Fibroblast of skin of left biceps (primary cell): ENCODE results near the gene RGS19.
"Not testable (repeated sequence)": the region's sequence is repeated elsewhere in the genome, so short reads cannot be mapped to it uniquely, and the experiment has no call there.

Experiments used
- DNase-seq, 2 experiments: peaks; one replicate each; pipeline ENCODE4 v3.0.0-alpha.2; 2013; ENCODE audit warnings: low read depth in 2 of 2

Gene RGS19

DNA sequence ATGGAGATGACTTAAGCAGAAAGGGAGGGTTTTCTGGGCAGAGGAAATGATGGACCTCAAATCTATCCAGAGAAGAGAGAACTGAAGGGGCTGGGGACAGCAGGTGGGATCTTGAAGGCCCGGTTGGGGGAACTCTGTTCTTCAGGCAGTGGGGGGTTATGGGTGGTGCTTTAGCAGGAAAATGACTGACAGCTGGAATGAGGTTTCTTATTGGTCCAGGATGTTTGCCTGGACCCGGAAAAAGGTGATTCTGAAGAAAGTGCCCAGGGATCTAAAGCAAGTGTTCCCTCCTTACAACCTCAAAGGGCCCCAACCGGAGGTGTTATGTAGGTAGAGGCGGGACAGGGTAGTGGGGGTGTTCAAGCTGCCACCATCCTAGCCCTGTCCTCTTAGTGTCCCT lies 16.1 kb upstream of the RGS19 start:
- DNase-seq: no peak

DNA sequence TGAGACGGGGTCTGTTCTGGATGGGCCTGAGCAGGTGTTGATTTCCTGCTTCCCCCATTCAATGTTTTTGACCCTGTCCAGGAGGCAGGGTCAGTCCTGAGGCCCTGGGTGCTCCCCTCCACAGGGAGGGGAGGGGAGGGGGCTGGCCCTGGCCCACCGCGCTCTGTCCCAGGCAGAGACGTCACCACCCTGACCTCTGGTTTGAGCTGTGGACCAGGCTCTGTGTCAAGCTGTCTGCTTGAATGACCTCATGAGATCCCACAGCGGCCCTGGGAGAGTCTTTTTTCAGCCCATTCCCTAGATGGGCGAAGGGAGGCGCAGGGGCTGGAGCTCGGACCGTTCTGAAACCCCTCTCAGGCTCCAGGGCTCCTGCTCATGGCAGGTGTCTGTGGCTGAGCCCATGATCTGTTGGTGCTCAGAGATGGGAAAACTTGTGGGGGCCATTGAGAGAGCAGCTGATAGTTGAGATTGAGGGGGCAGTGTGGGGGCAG lies 13.7 kb upstream of the RGS19 start:
- DNase-seq: no peak

DNA sequence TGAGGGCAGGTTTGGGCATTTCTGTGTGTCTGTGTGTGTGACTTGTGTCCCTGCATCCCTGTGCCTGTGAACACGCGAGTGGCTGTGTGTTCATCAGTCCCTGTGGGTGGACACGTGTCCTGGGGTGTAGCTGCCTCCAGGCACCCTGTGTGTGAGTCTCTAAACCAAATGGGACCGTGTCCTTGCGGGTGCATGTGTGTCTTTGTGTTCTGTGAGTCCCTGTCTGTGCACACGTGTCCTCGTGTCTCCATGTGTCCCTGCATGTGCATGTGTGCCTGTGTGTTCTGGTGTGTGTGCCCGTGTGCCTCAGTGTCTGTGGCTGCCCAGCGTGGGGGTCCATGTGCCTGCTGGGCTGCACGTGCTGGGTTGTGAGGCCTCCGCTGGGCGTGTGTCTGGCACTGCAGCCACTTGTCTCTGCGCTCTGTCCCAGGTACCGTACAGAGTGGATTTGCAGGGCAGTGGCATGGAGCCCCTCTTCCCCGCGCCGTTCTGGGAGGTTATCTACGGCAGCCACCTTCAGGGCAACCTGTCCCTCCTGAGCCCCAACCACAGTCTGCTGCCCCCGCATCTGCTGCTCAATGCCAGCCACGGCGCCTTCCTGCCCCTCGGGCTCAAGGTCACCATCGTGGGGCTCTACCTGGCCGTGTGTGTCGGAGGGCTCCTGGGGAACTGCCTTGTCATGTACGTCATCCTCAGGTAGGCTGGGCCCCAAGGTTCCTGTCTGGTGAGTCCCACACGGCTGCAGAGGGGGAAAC lies 13.1 kb upstream of the RGS19 start:
- no peak for DNase-seq

DNA sequence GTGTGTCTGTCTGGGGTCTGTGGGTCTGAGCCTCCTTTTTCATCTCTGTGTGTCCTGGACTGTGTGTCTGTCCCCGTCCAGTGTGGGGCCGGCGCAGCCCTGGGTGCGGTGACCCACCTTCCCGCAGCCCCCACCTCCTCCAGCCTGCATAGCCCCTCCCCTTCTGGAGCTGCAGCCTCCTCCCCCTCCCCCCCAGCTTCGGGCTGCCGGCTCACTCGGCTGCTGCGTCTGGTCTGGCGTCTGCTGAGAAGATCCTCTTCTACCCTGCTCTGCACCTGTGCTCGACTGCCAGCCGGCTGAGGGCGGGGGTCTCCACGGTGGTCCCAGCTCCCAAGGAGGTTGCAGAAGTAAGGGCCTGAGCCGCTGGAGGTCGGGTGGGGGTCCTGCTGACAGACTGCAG lies 12.5 kb upstream of the RGS19 start:
- no peak for DNase-seq

DNA sequence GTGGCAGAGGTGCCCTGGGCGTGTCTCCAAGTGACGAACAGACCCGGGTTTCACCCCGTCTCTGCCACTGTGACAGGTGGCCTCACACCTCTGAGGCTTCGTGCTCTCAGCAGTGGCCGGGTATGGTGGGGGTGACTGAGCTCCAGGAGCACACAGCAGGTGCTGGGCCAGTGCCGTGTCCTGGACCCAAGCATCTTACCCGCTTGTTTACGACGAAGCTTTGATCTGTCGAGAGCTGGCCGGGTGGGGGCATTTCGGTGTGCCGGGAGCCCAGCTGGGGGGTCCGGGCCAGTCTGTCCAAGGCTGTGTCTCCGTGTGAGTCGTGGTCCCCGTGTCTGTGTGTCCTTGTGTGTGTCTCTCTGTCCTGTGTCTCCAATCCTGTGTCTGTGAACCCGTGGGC lies 12.0 kb upstream of the RGS19 start:
- DNase-seq: no peak

DNA sequence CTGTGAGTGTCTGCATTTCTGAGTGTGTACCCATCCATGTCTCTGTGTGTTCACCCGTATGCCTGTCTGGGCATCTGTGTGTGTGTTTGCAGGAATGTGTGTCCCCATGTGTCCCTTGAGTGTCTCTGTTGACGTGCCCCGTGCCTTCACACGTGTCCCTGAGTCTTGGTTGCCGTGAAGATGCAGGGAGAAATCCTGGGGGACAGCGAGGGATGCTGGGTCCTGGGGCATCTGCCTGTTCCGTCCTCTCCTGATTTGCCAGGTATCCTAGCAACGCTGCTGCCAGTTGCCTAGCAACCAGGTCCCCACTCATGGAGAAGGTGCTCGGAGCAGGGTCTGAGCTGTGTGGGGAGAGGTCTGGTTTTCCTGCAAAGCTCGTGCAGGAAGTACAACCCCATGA lies 10.8 kb upstream of the RGS19 start:
- DNase-seq: no peak

DNA sequence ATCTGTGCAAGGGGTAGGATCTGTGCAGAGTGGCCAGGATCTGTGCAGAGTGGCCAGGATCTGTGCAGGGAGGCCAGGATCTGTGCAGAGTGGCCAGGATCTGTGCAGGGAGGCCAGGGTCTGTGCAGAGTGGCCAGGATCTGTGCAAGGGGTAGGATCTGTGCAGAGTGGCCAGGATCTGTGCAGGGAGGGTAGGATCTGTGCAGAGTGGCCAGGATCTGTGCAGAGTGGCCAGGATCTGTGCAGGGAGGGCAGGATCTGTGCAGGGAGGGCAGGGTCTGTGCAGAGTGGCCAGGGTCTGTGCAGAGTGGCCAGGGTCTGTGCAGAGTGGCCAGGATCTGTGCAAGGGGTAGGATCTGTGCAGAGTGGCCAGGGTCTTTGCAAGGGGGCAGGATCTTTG lies 9.3 kb upstream of the RGS19 start:
- not testable (repeated sequence) for DNase-seq

DNA sequence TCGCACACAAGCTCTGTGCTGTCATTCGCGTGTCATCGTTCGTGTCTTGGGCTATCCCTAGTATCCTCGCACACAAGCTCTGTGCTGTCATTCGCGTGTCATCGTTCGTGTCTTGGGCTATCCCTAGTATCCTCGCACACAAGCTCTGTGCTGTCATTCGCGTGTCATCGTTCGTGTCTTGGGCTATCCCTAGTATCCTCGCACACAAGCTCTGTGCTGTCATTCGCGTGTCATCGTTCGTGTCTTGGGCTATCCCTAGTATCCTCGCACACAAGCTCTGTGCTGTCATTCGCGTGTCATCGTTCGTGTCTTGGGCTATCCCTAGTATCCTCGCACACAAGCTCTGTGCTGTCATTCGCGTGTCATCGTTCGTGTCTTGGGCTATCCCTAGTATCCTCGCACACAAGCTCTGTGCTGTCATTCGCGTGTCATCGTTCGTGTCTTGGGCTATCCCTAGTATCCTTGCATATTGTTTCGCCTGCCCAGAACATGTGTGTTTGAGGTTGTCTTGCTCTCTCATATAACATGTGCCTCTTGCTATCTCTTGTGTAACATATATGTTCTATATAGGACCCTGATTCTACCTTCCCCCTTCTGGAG lies 8.0 kb upstream of the RGS19 start:
- not testable (repeated sequence) for DNase-seq

DNA sequence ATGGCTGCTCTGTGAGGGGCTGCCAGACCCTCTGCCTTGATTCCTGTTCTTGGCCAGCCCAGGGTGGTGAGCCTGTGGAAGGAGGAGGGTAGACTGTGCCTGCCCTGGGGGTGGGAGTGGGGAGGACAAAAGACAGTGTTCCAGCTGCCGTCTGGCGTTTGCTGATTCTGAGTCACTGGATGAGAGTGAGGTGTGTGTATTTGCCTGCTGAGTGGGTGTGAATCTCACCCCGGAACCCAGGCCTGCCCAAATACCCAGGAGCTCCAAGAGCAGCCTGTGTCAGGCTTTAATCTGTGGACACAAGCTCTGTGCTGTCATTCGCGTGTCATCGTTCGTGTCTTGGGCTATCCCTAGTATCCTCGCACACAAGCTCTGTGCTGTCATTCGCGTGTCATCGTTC lies 7.5 kb upstream of the RGS19 start:
- no peak for DNase-seq

DNA sequence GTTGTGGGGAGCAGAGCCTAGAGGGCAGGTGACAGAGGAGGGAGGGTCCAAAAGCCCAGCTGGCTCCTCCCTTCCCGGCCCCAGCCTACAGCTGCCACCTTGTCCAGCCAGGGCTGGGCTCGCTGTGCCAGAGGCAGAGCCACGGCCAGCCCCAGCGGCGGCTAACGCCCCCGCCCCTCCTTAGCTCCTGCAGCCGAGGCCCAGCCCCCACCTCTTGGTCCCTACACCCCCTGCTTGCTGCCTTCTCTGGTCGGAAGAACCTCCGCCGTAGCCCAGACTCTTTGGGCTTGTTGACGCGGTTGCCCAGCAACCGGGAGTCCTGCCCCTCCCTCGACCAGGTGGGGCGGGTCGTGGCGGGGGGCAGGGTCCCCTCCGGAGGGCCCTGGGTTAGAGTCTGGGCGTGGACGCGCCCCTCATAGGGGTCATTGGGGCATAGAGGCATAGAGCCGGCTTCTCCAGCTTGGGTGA lies 5.4 kb upstream of the RGS19 start:
- DNase-seq: no peak

DNA sequence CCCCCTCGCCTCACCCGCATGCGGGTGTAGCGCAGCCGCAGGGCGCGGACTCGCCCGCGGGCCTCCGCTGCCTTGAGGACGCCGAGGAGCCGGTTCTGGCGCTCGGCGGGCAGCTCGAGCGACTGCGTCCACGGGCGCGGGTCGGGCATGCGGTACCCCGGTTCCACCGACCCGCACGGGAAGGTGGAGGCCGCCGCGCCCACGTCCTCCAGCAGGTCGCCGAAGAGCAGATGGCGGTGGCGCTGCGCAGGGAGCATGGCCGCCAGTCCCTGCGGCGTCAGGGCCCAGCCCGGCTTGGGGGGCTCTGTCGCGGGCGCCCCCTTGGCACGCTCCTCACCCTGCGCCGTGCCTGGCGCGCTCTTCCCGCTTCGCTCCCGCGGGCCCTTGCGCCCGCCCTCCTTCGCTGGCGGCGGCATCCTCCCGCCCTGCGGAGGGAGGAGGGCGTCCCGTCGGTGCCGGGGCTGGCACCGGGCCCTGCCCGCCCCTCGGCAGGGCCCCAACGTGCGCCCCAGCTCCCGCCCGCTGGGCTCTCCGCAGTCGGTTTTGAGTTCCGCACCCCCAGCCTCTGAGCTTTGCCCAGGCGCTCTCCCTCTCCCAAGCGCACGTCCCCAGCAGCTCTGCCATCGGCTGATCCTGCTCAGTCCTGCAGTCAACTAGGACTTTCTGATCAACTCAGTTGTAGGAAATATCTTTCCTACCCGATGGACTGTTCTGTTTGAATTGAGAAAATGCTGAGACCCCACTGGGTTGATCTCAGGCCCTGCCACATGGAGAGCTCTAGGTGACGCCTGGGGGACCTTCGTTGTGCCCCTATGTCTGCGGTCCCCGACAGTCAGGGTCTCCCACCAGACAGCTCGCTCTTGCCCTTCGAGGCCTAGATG lies 4.7 kb upstream of the RGS19 start, which contains the start of gene LKAAEAR1:
Gene LKAAEAR1 (minus strand): TSS at position 595 of the 881 bp plus-strand sequence. CDS start 179 bp downstream, at position 416.
- no peak for DNase-seq

DNA sequence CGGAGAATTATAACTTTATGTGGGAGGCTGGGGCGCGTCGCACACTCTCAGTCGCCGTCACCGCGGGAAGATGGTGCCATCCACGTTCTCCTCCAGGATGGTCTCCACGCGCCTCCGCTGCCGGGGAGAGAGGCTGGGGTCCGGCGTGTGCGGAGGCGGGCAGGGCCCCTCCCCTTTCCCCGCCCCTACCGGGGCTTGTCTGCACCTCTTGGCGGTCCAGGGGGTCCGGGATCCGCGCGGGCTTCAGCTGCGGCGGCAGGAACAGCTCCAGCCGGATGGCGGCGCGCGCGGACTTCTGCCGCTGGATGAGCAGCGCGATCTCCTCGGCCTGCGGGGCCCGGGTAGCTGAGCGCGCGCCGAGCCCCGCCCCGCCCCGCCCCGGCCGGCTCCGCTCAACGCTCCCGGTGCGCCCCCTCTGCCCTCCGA lies 4.1 kb upstream of the RGS19 start:
- DNase-seq: peak; percentile 17 to 26

DNA sequence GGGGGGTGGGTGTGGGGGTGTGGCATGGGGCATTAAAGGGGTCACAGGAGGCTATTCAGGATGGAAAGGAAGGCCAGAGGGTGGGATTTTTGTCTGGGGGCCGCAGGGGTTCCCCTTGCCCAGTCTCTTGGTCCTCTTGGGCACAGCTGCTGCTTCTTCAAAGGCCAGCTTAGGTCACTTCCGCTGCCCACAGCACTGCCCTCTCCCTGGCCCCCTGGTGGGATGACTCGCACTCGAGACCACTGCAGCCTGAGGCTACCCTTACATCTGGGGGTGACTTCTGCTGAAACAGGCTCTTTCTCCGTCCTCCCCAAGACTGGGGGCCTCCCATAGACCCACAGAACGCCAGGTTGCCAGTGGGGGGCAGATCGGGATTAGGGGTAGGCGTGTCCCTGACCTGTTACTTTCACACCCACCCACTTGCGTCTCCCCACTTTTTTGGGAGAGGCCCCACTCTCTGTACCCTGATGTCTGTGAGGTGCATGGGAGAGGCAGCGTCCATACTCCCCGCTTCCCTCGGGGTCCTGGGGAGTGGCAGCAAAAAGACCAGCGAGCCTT lies 3.6 kb upstream of the RGS19 start:
- no peak for DNase-seq

DNA sequence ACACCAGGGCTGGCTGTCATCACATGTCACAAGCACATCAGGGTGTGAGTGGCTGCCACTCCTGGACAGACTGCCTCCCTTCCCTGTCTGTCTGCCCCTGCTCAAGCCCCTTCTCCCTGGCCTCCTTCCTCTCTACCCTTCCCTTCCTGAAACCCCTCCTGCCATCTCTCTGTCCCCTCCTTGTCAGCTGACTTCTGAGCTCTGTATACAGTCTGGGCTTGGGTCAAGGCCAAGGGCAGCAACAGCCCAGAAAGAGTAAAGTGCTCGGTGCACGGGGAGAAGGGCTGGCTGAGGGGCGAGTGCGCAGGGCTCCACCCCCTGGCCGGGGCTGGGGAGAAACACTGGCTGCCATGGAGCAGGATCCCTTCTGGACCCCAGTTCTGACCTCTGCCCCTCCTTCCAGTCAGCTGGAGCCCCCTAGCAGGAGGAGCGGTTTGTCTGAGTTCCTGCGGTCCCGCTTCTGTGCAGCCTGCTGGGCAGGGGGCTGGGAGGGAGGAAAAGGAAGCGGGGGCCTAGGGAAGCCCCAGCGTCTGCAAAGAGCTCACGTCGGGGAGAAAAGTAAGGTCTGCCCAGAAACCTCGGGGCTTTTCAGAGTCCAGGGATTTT lies 2.9 kb upstream of the RGS19 start:
- no peak for DNase-seq

DNA sequence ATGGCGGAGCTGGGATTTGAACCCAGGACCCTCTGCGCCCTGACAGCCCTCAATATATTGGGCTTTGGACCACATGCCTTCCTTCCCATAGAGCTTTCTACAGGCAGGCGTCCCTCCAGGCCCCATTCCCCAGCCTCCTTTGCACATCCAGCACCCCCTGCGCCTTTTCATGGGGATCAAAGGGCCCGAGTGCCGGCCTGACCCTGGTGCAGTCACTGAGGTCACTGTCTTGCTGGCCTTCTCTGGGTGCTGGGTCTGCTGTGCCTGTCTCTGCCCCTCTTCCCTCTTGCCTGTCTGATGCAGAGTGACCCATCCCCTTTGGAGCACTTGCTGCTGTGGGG lies 2.3 kb upstream of the RGS19 start:
- DNase-seq: no peak

DNA sequence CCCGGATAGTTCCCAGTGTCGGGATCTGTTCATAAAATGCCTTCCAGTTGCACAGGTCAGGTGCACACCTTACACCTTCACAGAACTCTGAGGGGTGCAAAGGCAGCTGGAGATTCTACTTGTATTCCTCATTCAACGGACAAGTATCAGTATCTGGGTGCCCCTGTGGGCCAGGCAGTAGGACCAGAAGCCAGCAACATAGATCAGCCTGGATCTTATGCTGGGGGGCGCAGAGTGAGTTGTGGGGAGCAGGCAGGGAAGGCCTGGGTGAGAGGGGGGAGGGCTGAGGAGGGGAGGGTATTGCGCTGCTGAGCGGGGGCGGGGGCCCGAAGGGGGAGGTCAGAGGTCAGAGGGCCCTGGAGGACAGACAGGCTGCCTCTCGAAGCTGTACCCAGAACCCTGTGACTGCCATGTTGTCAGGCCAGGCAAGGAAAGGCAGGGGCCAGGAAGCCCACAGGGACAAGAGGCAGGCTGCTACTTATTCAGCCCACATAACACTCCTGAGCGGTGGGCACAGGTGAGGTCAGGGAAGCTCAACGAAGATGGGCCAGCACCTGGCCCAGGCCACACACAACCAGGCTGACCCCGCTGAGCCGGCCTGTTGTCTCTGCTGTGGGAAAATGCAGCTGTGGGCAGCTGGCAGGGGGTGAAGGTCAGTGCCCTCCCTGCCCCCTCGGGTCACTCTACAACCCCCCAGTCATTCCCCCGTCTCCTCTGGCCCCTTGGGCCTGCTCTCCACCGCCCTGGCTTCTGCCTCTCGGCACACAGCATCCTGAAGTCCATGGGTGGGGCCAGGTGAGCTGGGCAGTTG lies 1.7 kb upstream of the RGS19 start:
- no peak for DNase-seq

DNA sequence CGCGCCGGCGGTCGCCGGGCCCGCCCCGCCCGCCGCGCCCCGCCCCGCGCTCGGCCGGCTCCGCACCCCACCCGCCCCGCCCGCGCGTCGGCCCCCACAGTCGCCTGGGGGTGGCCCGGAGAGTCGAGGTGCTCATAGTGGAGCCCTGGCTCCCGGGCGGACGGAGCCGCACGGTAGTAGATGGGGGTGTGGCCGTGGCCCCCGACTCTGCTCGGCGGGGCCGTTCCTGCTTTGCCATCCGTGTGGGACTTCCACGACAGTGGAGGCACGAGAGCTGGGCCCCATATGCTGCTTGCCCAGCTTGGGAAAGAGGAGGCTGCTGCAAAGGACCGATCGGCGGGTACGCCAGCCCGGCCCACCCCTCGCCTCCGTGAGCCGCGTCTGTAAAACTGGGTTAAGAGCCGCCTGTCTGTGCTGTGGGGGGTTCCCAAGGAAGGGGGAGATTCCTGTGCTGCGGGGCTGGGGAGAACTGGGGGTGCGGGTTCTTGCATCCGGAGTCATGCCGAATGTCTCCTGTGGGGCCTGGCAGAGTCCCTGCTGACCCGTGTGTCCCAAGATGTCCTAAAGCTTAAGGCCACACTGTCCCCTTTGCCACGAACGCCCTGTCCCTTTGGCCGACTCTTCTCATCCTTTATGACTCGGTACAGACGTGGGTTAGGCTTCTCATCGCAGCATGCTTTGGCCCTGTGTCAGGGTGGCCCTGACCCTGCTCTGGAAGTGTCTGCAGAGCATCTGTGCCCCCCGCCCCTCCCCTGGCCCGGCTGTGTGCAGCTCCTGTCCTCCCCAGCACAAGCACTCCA lies 895 bp upstream of the RGS19 start, which contains the start of gene OPRL1:
Gene OPRL1 (plus strand): TSS at position 70 of the 800 bp plus-strand sequence. CDS start 12,639 bp downstream, outside the sequence.
- no peak for DNase-seq

DNA sequence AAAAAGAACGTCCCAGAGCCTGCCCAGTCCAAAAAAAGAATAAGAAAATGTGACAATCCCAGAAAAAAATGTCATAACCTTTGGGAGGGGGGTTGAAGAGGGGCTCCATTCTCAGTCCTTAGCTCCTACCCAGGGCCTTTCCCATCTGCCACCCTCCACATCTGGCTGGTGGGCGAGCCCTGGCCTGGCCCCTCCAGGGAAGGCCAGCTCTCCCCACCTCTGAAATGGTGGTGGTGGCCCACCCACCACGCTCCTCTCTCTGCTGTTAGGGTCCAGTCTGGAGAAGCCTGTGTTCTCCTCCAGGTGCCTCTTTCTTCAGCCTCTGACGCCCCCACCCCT lies 415 bp downstream of the RGS19 start:
- no peak for DNase-seq

DNA sequence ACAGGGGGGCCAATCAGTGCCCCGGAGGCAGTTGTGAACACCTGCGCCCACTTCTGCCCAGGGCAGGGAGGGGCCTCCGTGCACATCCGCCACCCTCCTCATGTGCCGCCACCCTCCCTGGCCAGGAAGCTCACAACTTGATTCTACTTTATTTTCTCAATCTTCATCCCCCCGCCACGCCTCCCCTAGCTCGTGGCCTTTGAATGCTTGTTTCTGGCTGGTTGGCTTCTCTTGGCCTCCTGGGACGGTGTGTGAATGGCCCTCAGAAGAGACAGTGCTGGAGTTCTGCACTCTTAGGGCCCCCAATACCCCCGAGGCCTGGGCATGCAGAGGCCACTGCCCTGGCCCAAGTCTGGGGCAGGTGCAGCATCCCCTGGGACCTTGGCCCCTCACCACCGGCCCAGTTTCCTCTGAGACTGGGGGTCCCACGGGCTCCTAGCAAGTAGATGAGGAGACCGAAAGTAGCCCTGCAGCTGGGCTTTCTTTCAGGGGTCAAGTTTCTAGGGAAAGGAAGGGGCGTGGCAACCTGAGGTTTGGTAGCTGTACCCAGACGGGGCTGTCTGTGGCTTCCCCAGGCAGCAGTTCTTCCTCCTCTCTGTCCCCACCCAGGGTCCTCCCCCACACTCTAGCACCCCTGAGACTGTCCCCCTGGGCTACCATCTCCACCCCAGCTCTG lies 1.3 kb downstream of the RGS19 start:
- DNase-seq: no peak
